ENCODE results near the gene AKIP1. TPM values are rescaled to one million over a fixed set of nuclear protein-coding genes. Genes with fewer than 3 reads are reported as not detected.

Gene AKIP1
- total and polyA plus RNA-seq, 2 donors (not counting 3 experiments of a cell fraction or from before 2014, with no cell fraction given), result 21.9 to 32.4 TPM

- Histone ChIP-seq H3K36me3 (ENCODE audit: control insufficient read depth in 2 of 2, extremely low read depth in 1 of 2, insufficient read depth in 2 of 2, low read length in 2 of 2) (no peaks in the 10 kb centered on the region), H3K9ac (replicated peaks; ENCODE audit: extremely low read depth, insufficient read depth, low read length) (no peak overlapping the region), H3K27me3 (ENCODE audit: control insufficient read depth in 2 of 2, insufficient read depth in 2 of 2, low read length in 2 of 2) (no peaks in the 10 kb centered on the region), H3K27ac (ENCODE audit: insufficient read depth, low read depth, low read length) (no peak overlapping the region), H3K4me3 (replicated peaks in 1 of 3; ENCODE audit: insufficient read depth in 1 of 3, low read depth in 1 of 3, low read length in 3 of 3) (no peak overlapping the region), H4K20me1 (replicated peaks; ENCODE audit: control insufficient read depth, extremely low read depth, insufficient read depth, low read length) (no peaks in the 10 kb centered on the region), H3K4me1 (ENCODE audit: control insufficient read depth, extremely low read depth, insufficient read depth, low read length) (no peaks in the 10 kb centered on the region), H3K4me2 (ENCODE audit: insufficient read depth, low read length) (no peak overlapping the region), H2AFZ (ENCODE audit: low read depth, low read length) (no peak overlapping the region), H3K9me1 (replicated peaks; ENCODE audit: control insufficient read depth, extremely low read depth, insufficient read depth, low read length) (no peaks in the 10 kb centered on the region), H3K9me3 (replicated peaks; ENCODE audit: control insufficient read depth, insufficient read depth, low read length) (no peaks in the 10 kb centered on the region), H3K79me2 (ENCODE audit: control insufficient read depth, insufficient read depth, low read length) (no peaks in the 10 kb centered on the region)
- intact Hi-C loops (cut with micrococcal nuclease), result no loop called here
- dilution Hi-C loops (cut with MboI; ENCODE audit: extremely low pct_ligation_motif_present, low sequenced_read_pairs), result no loop called here
- TF ChIP-seq FOS (IDR thresholded peaks at IDR 0.05; ENCODE audit: borderline replicate concordance, insufficient read depth, low read length), result no peak
- TF ChIP-seq CTCF (IDR thresholded peaks at IDR 0.05; ENCODE audit: extremely low read depth in 1 of 2, insufficient read depth in 1 of 2, low read depth in 1 of 2, low read length in 2 of 2), result no peak
- no peak for TF ChIP-seq EZH2 (IDR thresholded peaks at IDR 0.05; ENCODE audit: borderline replicate concordance, low read depth, low read length, severe bottlenecking)
- no peak for TF ChIP-seq MYC (IDR thresholded peaks at IDR 0.05; ENCODE audit: low read depth, low read length)
- no TSS peak for BruUV-seq (replicated peaks)
- DNase-seq (ENCODE audit: low read depth, low spot score) (no peak), FAIRE-seq (no peak)
- ChIA-PET CTCF (interaction anchor here (0.9 kb wide), 1 partner anchor 30 kb away, joined by 5 read pairs; no protein-coding TSS in a partner anchor), POLR2A (no interaction called here)
Observed at GRCh38 chr11:8928981-8929615, 18.1 kb downstream of the AKIP1 start.
